DND-41 (cell line): ENCODE measurements around the gene MKLN1.

ENCODE experiments used
- ATAC-seq: fragments of 200-7000 bp; cut with Tn5 transposase; 3 replicates; pipeline ENCODE4 v1.9.1; 2021; ENCODE audit warnings: low read depth; ENCODE audit not compliant: insufficient read depth
- DNase-seq: peaks from one replicate; pipeline ENCODE4 v3.0.0-alpha.2; 2020
- H2AFZ ChIP-seq: 2 replicates; pipeline ENCODE4 v1.6.0; 2012; ENCODE audit warnings: low read depth, low read length
- H3K27ac ChIP-seq: 2 replicates; pipeline ENCODE4 v1.5.1; 2012; ENCODE audit warnings: low read length, inconsistent platforms
- H3K27me3 ChIP-seq: fragments of 200-600 bp; sonication (generic); 2 replicates; pipeline ENCODE4 v1.6.0; 2012; ENCODE audit warnings: low read length, mild to moderate bottlenecking, inconsistent platforms; ENCODE audit not compliant: insufficient read depth, poor library complexity
- H3K36me3 ChIP-seq: 2 replicates; pipeline ENCODE4 v1.5.1; 2012; ENCODE audit warnings: low read length, inconsistent platforms; ENCODE audit not compliant: insufficient read depth
- H3K4me1 ChIP-seq: 2 replicates; pipeline ENCODE4 v1.5.1; 2012; ENCODE audit warnings: mild to moderate bottlenecking, low read length; ENCODE audit not compliant: insufficient read depth
- H3K4me2 ChIP-seq: 2 replicates; pipeline ENCODE4 v1.6.0; 2012; ENCODE audit warnings: mild to moderate bottlenecking, moderate library complexity, low read length, inconsistent platforms; ENCODE audit not compliant: insufficient read depth
- H3K4me3 ChIP-seq, 2 experiments: fragments of 200-600 bp in 1 of 2; shearing (Covaris generic) in 1 of 2; 2 replicates each; pipeline ENCODE4 v1.5.1; 2012 to 2016; ENCODE audit warnings: inconsistent platforms in 2 of 2, low read length in 2 of 2, mild to moderate bottlenecking in 2 of 2, low read depth in 1 of 2, moderate library complexity in 1 of 2
- H3K79me2 ChIP-seq: 2 replicates; pipeline ENCODE4 v1.6.0; 2012; ENCODE audit warnings: low read length, inconsistent platforms; ENCODE audit not compliant: insufficient read depth
- H3K9ac ChIP-seq: 2 replicates; pipeline ENCODE4 v1.6.0; 2012; ENCODE audit warnings: low read depth, mild to moderate bottlenecking, inconsistent platforms, low read length, moderate library complexity
- H3K9me3 ChIP-seq: 2 replicates; pipeline ENCODE4 v1.5.1; 2012; ENCODE audit warnings: low read length, moderate library complexity, mild to moderate bottlenecking, inconsistent platforms; ENCODE audit not compliant: insufficient read depth, severe bottlenecking
- H4K20me1 ChIP-seq: 2 replicates; pipeline ENCODE4 v1.6.0; 2012; ENCODE audit warnings: low read length; ENCODE audit not compliant: insufficient read depth
- CTCF ChIP-seq: IDR thresholded peaks from 2 replicates; pipeline ENCODE4 v1.5.1; 2012; ENCODE audit warnings: borderline replicate concordance, low read length, moderate library complexity, mild to moderate bottlenecking; ENCODE audit not compliant: poor library complexity, severe bottlenecking; ENCODE audit errors: extremely low read depth
- EZH2 ChIP-seq: IDR thresholded peaks from 3 replicates; pipeline ENCODE4 v1.6.1; 2012; ENCODE audit warnings: borderline replicate concordance, low read depth, mild to moderate bottlenecking, moderate library complexity, low read length, inconsistent platforms; ENCODE audit not compliant: severe bottlenecking

The MKLN1 gene

GRCh38 chr7:131536361-131536849 lies 208.7 kb downstream of the MKLN1 start:
- H4K20me1 ChIP-seq: no peaks in the 10 kb centered on the region
- no peaks in the 10 kb centered on the region for H3K9me3 ChIP-seq
- no peaks in the 10 kb centered on the region for H3K36me3 ChIP-seq
- H3K27me3 ChIP-seq: no peaks in the 10 kb centered on the region
- no peaks in the 10 kb centered on the region for H3K4me1 ChIP-seq
- H2AFZ ChIP-seq: no peak overlapping the region
- H3K79me2 ChIP-seq: no peaks in the 10 kb centered on the region
- TF ChIP-seq CTCF (no peak), EZH2 (no peak)
- DNase-seq (no peak), ATAC-seq (no peak)
- H3K9ac ChIP-seq: no peak overlapping the region
- H3K27ac ChIP-seq: no peak overlapping the region
- no peak overlapping the region for H3K4me3 ChIP-seq
- H3K4me2 ChIP-seq: no peak overlapping the region

- Histone ChIP-seq H4K20me1 (no peaks in the 10 kb centered on the region), H3K9me3 (no peaks in the 10 kb centered on the region), H3K9ac (no peak overlapping the region), H3K36me3 (no peaks in the 10 kb centered on the region), H3K27me3 (no peaks in the 10 kb centered on the region), H3K4me1 (no peaks in the 10 kb centered on the region), H3K79me2 (no peaks in the 10 kb centered on the region), H3K4me3 (no peak overlapping the region), H2AFZ (no peak overlapping the region), H3K4me2 (no peak overlapping the region), H3K27ac (no peak overlapping the region)
- ATAC-seq (no peak), DNase-seq (no peak)
- TF ChIP-seq EZH2 (no peak), CTCF (no peak)
These were observed 209.9 kb downstream of the MKLN1 start for GRCh38 chr7:131537571-131537978.

- H3K79me2 ChIP-seq: no peaks in the 10 kb centered on the region
- H3K9ac ChIP-seq: no peak overlapping the region
- no peaks in the 10 kb centered on the region for H3K9me3 ChIP-seq
- no peak overlapping the region for H3K4me2 ChIP-seq
- H4K20me1 ChIP-seq: no peaks in the 10 kb centered on the region
- TF ChIP-seq EZH2: no peak
- no peak for TF ChIP-seq CTCF
- ATAC-seq (no peak), DNase-seq (no peak)
- no peak overlapping the region for H2AFZ ChIP-seq
- H3K4me1 ChIP-seq: no peaks in the 10 kb centered on the region
- H3K27ac ChIP-seq: no peak overlapping the region; the same call in 1 of the 2 replicates
- no peaks in the 10 kb centered on the region for H3K36me3 ChIP-seq
- no peak overlapping the region for H3K4me3 ChIP-seq
- H3K27me3 ChIP-seq: no peaks in the 10 kb centered on the region
These were observed 210.6 kb downstream of the MKLN1 start for GRCh38 chr7:131538071-131538812.
